ENCODE data around the gene VAX1.
"Not testable (repeated sequence)": the region's sequence is repeated elsewhere in the genome, so short reads cannot be mapped to it uniquely, and the experiment has no call there.

The VAX1 gene

DNA sequence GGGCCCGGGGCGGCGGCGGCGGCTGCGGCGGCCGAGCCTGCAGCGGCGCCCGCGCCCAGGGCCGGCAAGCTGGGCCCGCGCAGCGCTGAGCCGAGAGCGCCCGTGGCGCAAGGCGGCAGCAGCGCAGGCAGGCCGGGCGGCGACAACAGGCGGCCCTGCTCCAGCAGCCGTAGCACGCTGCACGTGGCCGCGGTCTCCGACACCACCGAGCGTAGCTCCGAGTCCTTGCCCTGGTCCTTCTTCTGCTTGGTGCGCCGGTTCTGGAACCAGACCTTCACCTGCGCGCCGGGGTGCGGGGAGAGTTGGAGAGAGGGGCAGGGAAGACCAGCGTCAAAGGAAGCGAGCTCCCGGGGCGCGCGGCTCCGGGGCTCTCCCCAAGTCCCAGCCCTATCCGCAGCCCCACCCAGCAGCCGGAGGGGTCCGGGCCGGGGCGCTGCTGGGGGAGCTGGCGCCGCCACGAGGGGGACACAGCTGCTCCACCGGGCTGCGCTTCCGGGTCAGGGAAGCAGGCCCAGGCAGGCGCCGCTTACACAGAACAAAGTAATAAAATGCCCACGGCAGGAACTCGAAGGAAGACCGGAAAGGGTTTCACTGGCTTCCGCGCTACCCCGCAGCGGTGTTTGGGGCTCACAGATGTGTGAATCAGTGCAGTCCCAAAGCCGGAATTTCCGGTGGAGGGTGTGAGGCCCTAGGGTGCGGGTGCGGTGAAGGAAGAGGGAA, 3.6 kb downstream of the VAX1 start:
- no peak for DNase-seq

DNA sequence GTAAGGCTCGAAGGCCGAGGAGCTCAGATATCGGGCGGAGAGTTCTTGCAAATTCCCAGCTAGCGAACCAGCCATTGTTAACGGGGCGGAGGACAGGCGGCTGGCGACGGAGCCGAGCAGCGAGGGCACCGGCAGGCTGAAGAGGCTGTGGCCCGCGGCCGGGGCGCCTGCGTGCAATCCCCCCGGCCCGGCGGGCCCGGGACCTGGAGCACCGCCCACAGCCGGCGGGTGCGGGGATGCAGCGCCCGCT, 4.1 kb downstream of the VAX1 start:
- DNase-seq: no peak

DNA sequence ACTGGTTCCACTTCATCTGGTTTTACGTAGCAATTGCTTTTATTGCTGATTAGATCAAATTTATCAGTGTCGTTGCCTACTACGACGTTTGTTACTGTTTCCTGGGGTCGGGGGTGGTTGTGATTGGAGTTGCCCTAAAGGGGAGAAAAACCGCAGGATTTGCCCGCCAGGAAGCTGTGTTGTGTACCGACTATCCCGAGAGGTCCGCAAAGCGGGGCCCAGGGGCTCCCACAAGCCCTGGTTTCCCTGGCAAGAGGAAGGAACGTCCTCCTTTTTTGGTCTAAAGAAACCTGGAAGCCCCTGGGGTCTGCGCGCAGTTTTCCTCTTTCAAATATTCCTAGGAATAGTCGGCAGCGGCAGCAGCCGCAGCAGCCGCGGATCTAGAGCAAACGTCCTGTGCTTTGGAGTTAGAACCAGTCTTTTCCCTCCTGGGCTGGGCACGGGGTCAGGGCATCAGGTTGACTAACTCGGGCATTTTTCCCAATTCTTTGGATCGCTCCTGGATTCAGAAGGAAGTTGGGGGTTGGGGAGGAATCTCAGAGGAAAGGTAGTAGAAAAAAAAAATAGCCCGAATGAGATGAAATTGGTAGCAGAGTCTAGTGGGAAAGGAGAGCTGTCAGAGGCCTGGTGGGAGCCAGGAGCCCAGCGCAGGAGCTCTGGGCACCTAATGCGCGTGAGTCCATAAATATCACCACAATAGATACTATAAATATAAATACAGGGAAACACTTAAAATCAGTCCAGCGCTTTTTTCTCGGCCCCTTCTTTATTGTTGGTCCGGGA, 4.6 kb downstream of the VAX1 start:
- DNase-seq: no peak

DNA sequence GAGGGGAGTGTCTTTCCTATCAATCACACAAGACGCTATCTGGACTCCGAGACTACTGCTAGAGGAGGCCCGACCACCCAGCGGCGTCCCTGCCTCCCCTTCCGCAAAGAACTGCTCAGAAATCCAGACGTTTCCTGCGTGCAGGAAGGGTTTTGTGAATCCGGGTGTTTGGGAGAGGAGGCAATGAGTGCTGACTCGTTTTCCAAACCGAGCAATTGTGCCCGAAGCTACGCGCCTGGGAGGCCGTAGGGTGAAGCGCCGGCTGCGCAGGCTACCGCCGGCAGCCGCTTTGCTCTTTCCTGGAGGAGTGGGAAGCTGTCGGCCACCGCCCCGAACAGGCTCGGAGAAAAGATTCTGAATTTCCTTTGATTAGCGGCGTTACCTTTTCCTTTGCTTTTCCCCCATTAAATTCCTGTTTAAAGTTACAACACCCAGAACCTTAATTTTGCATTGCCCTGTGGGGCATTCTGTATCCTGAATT, 5.3 kb downstream of the VAX1 start:
- DNase-seq: no peak

DNA sequence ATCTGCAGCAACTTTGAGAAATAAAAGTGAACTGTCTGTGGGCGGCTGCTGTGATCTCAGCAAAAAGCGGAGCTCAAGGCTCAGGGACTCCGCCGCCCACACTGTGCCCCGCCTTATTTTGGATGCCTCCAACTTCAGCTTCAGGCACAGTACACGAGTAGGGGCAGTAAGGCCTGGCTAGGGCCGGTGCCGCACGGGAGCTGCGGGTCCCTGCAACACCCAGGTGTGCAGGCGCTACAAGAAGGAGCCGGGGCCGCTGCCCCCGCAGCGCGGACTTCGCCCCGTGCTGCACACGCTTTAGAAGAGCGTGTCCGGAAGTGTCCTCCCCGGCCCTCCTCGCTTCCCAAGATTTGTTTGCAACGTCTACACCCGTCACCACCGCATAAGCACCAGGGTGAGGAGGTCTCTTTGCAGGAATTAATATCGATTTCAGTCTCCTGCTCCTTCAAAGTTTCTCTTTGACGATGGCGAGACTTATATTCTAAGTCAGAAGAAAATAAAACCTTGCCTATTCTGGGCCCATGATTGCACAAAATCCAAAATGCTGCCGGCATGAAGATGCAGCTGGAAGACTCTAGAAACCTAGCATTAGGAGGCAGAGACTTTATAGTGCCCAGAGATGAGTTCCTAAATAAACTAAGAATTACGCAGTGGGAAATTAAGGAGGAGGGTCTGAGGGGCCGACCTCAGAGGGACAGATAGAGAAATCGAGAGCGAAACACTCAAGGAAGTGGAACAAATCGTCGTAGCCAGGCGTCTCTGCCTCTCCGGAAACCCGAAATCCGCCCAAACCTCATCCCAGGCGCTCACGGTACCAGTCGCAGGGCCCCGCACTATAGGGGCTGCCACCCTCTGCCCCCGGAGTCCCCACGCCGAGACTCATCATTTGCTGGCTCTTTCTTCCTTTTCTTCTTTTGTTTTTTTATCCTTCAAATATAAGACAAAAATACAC, 6.4 kb downstream of the VAX1 start:
- no peak for DNase-seq

DNA sequence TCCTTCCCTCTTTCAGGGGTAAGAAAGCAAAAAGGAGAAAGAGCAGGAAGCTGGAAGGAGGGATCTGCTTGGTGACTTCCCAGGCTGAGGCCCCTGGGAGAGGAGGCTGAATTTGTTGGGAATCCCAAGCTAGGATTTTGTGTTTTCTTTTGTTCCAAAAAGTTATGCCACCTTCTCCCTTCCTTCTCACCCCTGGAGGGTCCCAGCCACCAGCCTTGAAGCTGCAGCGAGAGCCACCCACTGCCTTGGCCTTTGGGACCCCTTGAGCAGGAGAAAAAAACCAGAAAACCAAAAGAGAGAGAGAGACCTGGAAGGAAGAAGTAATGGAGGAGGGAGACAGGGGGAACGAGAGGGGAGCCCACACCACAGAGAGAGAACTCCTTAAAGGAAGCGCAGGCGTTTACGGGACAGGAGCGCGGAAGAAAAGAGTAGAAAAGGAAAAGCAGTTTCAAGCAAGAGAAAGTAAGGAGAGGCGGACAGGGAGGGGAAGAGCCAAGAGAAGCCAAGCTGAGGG, 7.2 kb downstream of the VAX1 start:
- DNase-seq: no peak

DNA sequence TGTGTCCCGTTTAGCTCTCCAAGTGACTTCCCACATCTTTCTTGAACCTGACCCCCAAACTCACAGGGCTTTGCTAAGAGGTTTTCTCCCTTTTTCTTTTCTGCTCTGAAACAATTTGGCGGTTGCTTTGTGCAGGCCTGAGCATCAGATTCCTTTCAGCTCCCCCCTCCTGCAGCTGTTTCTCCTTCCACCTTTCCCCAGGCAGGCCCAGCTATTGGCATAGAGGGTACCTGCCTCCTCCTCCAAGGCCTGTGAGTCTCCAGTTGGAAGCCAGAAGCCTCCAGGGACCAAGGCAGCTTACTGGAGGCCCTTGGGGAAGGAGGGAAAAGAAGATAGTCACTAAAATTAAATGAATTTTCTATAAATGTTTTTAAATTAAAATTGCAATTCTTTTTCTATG, 7.7 kb downstream of the VAX1 start:
- no peak for DNase-seq

DNA sequence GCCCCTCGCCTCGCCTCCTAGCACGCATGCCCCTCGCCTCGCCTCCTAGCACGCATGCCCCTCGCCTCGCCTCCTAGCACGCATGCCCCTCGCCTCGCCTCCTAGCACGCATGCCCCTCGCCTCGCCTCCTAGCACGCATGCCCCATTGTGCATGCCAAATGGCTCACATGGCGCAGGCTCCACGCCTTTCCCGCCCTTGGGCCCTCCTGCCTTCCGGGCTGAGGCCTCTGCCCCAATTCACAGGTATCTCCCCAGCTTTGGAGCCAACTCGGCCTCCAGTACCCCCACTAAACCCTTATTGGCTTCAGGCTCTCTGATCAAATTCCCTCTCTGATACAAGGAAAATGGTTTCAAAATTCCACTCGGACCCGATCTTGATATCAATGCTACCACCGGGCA, 11.4 kb downstream of the VAX1 start:
- not testable (repeated sequence) for DNase-seq

DNA sequence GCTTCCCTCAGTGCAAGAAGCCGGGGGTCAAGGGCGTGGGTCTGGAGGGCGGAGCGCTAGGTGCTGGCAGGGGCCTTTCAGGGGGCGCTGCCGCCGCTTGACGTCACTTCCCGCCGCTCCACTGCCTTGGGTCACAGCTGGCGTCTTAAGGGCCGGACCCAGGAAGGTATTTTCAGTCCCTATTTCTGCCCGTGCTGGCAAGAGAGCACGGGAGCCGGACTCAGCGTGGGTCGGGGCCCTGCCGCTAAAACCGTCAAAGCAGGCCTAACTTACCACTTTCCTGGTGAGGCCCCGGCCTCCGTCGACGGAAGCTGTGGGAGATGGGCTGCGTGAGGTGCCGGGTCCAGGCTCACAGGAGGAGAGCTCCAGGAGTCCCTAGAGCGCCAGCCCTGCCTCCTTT, 12.0 kb downstream of the VAX1 start:
- DNase-seq: no peak

DNA sequence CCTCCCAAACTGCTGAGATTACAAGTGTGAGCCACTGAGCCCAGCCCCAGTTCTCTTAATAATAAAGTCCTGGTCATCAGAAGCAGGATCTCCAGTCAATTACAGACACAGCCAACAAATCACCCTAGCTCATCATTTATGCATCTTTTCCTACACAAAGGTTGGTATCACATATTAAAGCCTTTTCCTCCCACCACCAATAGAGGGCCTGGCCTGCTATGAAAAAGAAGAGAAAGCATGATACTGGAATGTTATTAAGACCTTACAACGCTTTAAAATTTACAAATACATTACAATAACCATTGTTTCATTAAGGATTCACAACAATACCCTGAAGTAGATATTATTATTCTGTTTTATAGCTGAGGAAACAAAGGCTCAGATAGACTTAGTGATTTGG, 25.9 kb downstream of the VAX1 start:
- no peak for DNase-seq

DNA sequence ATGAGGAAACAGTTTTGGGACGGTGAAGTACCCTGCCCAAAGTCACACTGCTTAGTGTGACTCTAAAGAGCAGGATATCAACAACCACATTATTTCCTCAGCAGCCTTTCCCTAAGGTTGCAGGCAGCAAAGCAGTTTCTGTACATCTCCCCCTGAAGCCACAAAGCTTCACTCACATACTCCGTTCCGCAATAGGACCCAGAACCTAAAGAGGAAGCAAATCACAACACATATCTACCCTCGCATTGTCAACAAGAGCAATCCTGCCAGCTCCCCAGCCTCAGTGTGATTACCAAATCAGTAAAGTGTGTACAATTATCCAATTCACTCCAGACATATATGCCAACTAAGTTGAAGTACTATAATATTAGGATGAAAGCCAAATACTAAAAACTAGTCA, 30.8 kb downstream of the VAX1 start:
- no peak for DNase-seq

DNA sequence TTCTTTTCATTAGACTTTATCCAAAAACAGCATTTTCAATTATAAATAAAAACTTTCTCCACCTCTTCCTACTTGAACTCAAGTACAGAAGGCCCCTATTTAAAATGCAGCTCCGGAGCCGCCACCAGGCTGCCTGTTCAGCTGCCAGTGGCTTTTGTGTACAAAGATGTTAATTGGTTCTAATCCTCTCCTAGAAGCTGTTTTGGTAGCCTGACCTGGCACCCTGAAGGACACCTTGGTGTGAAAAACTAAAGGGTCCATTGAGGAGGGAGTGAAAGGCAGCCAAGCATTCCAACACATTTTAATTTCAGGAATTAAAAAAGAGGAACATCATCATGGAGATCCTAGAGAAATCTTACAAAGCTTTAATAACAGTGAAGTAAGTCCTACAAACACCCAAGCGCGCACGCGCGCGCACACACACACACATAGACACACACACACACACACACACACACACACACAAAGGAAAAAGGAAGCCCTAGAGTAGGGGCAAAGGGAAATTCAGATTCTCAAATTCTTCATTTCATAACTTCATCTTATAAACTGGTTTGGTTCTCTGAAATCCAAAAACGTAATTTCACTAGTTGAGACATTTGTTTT, 41.4 kb downstream of the VAX1 start:
- DNase-seq: no peak

DNA sequence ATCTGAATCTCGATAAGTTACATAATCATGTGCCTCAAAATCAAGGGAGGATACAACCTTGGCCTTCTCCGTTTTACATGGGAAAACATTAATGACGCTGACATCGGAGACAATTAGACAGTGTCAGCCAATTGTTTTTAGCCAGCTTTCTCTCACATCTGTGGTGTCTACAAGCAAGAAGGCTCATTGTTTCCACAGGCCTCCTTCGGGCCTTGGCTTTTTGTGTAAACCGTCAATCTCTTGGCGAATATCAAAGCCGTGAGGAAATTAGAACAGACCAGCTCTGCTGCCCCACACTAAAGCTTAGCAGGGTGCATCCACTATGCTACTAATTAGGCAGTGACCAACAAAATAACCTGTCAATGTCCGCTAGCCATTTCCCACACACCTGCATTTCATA, 43.2 kb downstream of the VAX1 start:
- no peak for DNase-seq

DNA sequence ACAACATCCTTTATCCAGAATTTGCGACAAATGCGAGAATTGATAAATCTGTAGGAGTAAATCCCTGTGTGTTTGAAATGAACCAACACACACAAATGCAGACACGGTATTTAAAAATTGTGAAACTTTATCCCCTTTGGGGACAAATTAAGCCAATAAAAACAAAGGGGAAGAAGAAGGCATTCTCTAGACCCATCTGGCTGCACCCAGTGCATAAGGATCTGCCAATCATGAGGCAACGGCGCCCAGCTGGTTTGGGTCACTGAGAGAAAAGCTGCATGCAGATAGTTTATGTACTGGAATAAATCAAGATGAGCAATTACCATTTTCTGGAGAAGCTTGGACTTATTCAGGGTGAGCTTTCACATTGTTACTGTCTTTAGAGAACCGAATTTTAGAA, 45.7 kb downstream of the VAX1 start:
- DNase-seq: no peak

DNA sequence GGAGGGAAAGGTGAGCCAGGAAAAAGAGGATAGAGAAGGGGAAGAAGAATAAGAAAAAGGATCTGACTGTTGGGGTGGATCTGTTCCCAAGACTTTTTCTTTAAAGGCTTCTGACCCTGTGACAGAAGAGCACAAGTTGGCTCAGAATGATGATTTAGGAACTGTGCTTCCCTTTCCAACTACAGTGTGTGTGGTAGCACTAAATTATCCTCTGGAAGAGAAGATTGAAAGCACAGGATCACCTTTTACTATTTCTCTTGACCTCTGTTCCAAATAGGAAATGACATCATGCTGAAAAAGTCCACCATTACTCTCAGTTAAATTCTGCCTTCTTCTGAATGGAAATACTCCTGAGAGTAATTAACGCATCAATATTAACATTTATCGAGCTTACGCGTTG, 47.2 kb downstream of the VAX1 start:
- no peak for DNase-seq

DNA sequence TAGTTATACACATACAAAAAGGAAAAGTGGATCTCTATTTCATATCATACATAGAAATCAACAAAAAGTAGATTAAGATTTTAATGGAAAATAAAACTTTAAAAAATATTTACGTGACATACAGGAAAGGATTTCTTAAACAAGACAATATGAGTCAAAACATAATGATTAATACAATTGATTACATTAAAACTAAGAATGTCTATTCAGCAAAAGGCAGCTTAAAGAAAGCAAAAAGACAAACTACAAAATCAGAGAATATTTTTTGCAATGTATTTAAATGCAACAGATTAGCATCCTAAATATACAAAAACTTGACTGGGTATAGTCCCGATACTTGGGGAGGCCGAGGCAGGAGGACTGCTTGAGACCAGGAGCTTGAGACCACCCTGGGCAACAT, 50.5 kb downstream of the VAX1 start:
- DNase-seq: no peak

DNA sequence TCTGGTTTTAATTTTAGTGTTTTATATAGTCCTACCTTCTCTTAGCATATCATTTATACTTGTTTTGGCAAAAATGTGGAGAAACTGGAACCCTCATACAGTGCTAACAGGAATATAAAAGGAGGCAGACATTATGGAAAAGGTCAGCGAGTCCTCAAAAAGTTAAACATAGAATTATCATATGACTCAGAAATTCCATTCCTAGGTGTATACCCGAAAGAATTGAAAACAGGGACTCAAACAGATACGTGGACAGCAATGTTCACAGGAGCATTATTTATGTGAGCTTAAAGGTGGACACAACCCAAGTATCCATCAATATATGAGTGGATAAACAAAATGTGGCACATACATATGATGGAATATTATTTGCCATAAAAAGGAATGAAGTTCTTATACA, 51.5 kb downstream of the VAX1 start:
- no peak for DNase-seq

DNA sequence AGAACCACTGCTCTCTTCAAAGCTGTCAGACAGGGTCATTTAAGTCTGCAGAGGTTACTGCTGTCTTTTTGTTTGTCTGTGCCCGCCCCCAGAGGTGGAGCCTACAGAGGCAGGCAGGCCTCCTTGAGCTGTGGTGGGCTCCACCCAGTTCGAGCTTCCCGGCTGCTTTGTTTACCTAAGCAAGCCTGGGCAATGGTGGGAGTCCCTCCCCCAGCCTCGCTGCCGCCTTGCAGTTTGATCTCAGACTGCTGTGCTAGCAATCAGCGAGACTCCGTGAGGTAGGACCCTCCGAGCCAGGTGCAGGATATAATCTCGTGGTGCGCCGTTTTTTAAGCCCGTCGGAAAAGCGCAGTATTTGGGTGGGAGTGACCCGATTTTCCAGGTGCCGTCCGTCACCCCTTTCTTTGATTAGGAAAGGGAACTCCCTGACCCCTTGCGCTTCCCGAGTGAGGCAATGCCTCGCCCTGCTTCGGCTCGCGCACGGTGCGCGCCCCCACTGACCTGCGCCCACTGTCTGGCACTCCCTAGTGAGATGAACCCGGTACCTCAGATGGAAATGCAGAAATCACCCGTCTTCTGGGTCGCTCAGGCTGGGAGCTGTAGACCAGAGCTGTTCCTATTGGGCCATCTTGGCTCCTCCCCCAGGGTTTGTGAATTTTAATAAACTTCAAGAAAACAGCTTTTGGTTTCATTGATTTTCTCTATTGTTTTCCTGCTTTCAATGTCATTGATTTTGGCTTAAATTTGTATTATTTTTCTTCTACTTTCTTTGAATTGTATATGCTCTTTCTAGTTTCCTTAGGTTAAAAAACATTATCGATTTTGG, 53.4 kb downstream of the VAX1 start:
- not testable (repeated sequence) for DNase-seq
